IMR-90 (cell line): ENCODE data around the gene SDC1. TPM values are rescaled to one million over a fixed set of nuclear protein-coding genes. Genes with fewer than 3 reads are reported as not detected.

Source experiments
- ATAC-seq: fragments of 200-7000 bp; cut with Tn5 transposase; 2 replicates; pipeline ENCODE4 v1.9.1; 2020; ENCODE audit warnings: low read depth, mild to moderate bottlenecking, moderate library complexity
- BruUV-seq: library from RNA; stranded (reverse); fragments of 400-500 nt; replicated peaks from 2 replicates; lab custom pipeline; 2021; lab: Mats Ljungman, UMichigan
- CTCF ChIA-PET: fragments of 300-600 bp; formaldehyde crosslinking; extraction: SDS; loops from one replicate; lab custom pipeline; 2021; ENCODE audit warnings: antibody characterized with exemption; lab: Yijun Ruan, JAX
- POLR2A ChIA-PET: fragments of 300-600 bp; sonication (Branson Sonifier 250); formaldehyde crosslinking; loops from one replicate; lab custom pipeline; 2022; ENCODE audit warnings: antibody characterized with exemption; ENCODE audit not compliant: unreplicated experiment; lab: Charles Lee
- DNase-seq: peaks from one replicate; pipeline ENCODE4 v3.0.0; 2013
- H2AFZ ChIP-seq: replicated peaks from 2 replicates; pipeline ENCODE3; 2013; ENCODE audit warnings: low read length, mild to moderate bottlenecking; ENCODE audit not compliant: poor library complexity
- H2AK5ac ChIP-seq: 2 replicates; pipeline ENCODE4 v1.6.1; 2013; ENCODE audit warnings: low read depth, low read length, inconsistent platforms
- H2AK9ac ChIP-seq: replicated peaks from 2 replicates; pipeline ENCODE3; 2013; ENCODE audit warnings: mild to moderate bottlenecking, low read depth, low read length, moderate library complexity; ENCODE audit not compliant: poor library complexity
- H2BK120ac ChIP-seq: 2 replicates; pipeline ENCODE4 v1.6.1; 2013; ENCODE audit warnings: low read depth, low read length, inconsistent platforms
- H2BK15ac ChIP-seq: 3 replicates; pipeline ENCODE4 v1.6.1; 2013; ENCODE audit warnings: low read depth, low read length, inconsistent platforms
- H2BK20ac ChIP-seq: 2 replicates; pipeline ENCODE4 v1.6.1; 2013; ENCODE audit warnings: low read depth, mild to moderate bottlenecking, inconsistent platforms, low read length, moderate library complexity
- H2BK5ac ChIP-seq: 2 replicates; pipeline ENCODE4 v1.6.1; 2013; ENCODE audit warnings: mild to moderate bottlenecking, low read depth, low read length, inconsistent platforms; ENCODE audit not compliant: poor library complexity, severe bottlenecking
- H3K14ac ChIP-seq: replicated peaks from 2 replicates; pipeline ENCODE4 v1.6.1; 2013; ENCODE audit warnings: low read depth, low read length, inconsistent platforms
- H3K18ac ChIP-seq: 2 replicates; pipeline ENCODE4 v1.6.1; 2013; ENCODE audit warnings: low read depth, low read length, control low read depth
- H3K23ac ChIP-seq: 2 replicates; pipeline ENCODE4 v1.6.1; 2013; ENCODE audit warnings: low read depth, low read length, inconsistent platforms
- H3K27ac ChIP-seq: 2 replicates; pipeline ENCODE4 v1.5.1; 2013; ENCODE audit warnings: mild to moderate bottlenecking, control low read depth, low read length; ENCODE audit not compliant: insufficient read depth
- H3K27me3 ChIP-seq: 2 replicates; pipeline ENCODE4 v1.6.1; 2013; ENCODE audit warnings: low read length; ENCODE audit not compliant: control insufficient read depth, insufficient read depth
- H3K36me3 ChIP-seq: 2 replicates; pipeline ENCODE4 v1.6.1; 2013; ENCODE audit warnings: low read length, mixed read lengths; ENCODE audit not compliant: control insufficient read depth, insufficient read depth
- H3K4ac ChIP-seq: 2 replicates; pipeline ENCODE4 v1.6.1; 2013; ENCODE audit warnings: low read depth, low read length, inconsistent platforms
- H3K4me1 ChIP-seq: 2 replicates; pipeline ENCODE4 v1.6.1; 2013; ENCODE audit warnings: low read length, mixed read lengths; ENCODE audit not compliant: control insufficient read depth, insufficient read depth
- H3K4me2 ChIP-seq: 2 replicates; pipeline ENCODE4 v1.6.1; 2013; ENCODE audit warnings: low read depth, mild to moderate bottlenecking, control low read depth, low read length, moderate library complexity
- H3K4me3 ChIP-seq: 2 replicates; pipeline ENCODE4 v1.5.1; 2013; ENCODE audit warnings: low read depth, mild to moderate bottlenecking, control low read depth, low read length, moderate library complexity; ENCODE audit not compliant: insufficient read depth
- H3K56ac ChIP-seq: 2 replicates; pipeline ENCODE4 v1.6.1; 2013; ENCODE audit warnings: low read length, inconsistent platforms; ENCODE audit not compliant: insufficient read depth; ENCODE audit errors: extremely low read depth
- H3K79me1 ChIP-seq, 2 experiments: 2 replicates each; pipeline ENCODE4 v1.6.1; 2013; ENCODE audit warnings: low read length in 2 of 2, inconsistent platforms in 1 of 2, low read depth in 1 of 2
- H3K9ac ChIP-seq: 2 replicates; pipeline ENCODE4 v1.6.1; 2013; ENCODE audit warnings: low read depth, low read length, control low read depth
- H3K9me1 ChIP-seq: 2 replicates; pipeline ENCODE4 v1.6.1; 2013; ENCODE audit warnings: low read length, inconsistent platforms; ENCODE audit not compliant: insufficient read depth
- H3K9me3 ChIP-seq: 2 replicates; pipeline ENCODE4 v1.6.1; 2013; ENCODE audit warnings: low read length; ENCODE audit not compliant: control insufficient read depth, insufficient read depth
- H4K20me1 ChIP-seq: 2 replicates; pipeline ENCODE4 v1.6.1; 2013; ENCODE audit warnings: low read length, inconsistent platforms; ENCODE audit not compliant: insufficient read depth
- H4K5ac ChIP-seq: 2 replicates; pipeline ENCODE4 v1.6.1; 2013; ENCODE audit warnings: mild to moderate bottlenecking, low read depth, low read length, control low read depth
- H4K8ac ChIP-seq, 2 experiments: 2 replicates each; pipeline ENCODE4 v1.6.1; 2013; ENCODE audit warnings: low read depth in 2 of 2, low read length in 2 of 2, control low read depth in 1 of 2, inconsistent platforms in 1 of 2
- H4K91ac ChIP-seq: 2 replicates; pipeline ENCODE4 v1.6.1; 2013; ENCODE audit warnings: low read depth, low read length, inconsistent platforms; ENCODE audit not compliant: insufficient read depth
- BHLHE40 ChIP-seq: fragments of 150-350 bp; IDR thresholded peaks from 2 replicates; pipeline ENCODE4 v1.6.1; 2016; ENCODE audit warnings: mild to moderate bottlenecking, low read depth, low read length
- CEBPB ChIP-seq: IDR thresholded peaks from 2 replicates; pipeline ENCODE4 v1.6.1; 2012; ENCODE audit warnings: low read depth, low read length, improper control_type of control experiment
- CHD1 ChIP-seq: IDR thresholded peaks from 2 replicates; pipeline ENCODE4 v1.6.1; 2012; ENCODE audit warnings: low read depth, low read length, improper control_type of control experiment
- ELK1 ChIP-seq: fragments of 150-350 bp; IDR thresholded peaks from 2 replicates; pipeline ENCODE4 v1.6.1; 2016; ENCODE audit warnings: low read depth, mild to moderate bottlenecking, low read length, moderate library complexity, borderline replicate concordance
- FOS ChIP-seq: fragments of 150-350 bp; IDR thresholded peaks from 2 replicates; pipeline ENCODE4 v1.6.1; 2016; ENCODE audit warnings: low read depth, low read length
- MAFK ChIP-seq: IDR thresholded peaks from 2 replicates; pipeline ENCODE4 v1.6.1; 2012; ENCODE audit warnings: low read depth, low read length, improper control_type of control experiment
- MAZ ChIP-seq: IDR thresholded peaks from 2 replicates; pipeline ENCODE4 v1.6.1; 2012; ENCODE audit warnings: low read depth, mild to moderate bottlenecking, low read length, improper control_type of control experiment, moderate library complexity, borderline replicate concordance
- MXI1 ChIP-seq: IDR thresholded peaks from 2 replicates; pipeline ENCODE4 v1.6.1; 2012; ENCODE audit warnings: low read depth, mild to moderate bottlenecking, low read length, moderate library complexity, borderline replicate concordance
- NFE2L2 ChIP-seq: fragments of 150-350 bp; IDR thresholded peaks from 2 replicates; pipeline ENCODE4 v1.6.1; 2016; ENCODE audit warnings: low read depth, mild to moderate bottlenecking, low read length
- POLR2A ChIP-seq: IDR thresholded peaks from 2 replicates; pipeline ENCODE4 v1.6.1; 2012; ENCODE audit warnings: mild to moderate bottlenecking, low read depth, low read length
- RAD21 ChIP-seq: IDR thresholded peaks from 2 replicates; pipeline ENCODE4 v1.6.1; 2012; ENCODE audit warnings: low read length, improper control_type of control experiment
- RCOR1 ChIP-seq: IDR thresholded peaks from 2 replicates; pipeline ENCODE4 v1.6.1; 2012; ENCODE audit warnings: mild to moderate bottlenecking, low read length, improper control_type of control experiment; ENCODE audit not compliant: insufficient replicate concordance
- RFX5 ChIP-seq: IDR thresholded peaks from 2 replicates; pipeline ENCODE4 v1.8.0; 2012; ENCODE audit warnings: low read depth, mild to moderate bottlenecking, low read length, moderate library complexity
- SMC3 ChIP-seq: fragments of 150-350 bp; IDR thresholded peaks from 2 replicates; pipeline ENCODE4 v1.6.1; 2016; ENCODE audit warnings: low read depth, mild to moderate bottlenecking, antibody characterized with exemption, low read length, moderate library complexity
- WGBS, 2 experiments: methylation state at CpG; one replicate each; pipeline versions ENCODE4 v1.1.5 to v1.1.7; 2013; ENCODE audit warnings: missing lambda C conversion rate in 2 of 2; ENCODE audit not compliant: insufficient read length in 1 of 2; ENCODE audit errors: extremely low coverage in 2 of 2; 5-methylcytosine and 5-hydroxymethylcytosine counted together
- dilution Hi-C: fragments of 300-500 bp; cut with HindIII; formaldehyde crosslinking; loops from one replicate; pipeline ENCODE4 v1.14.3; 2018; ENCODE audit warnings: low sequenced_read_pairs; ENCODE audit not compliant: unreplicated experiment
- in situ Hi-C: fragments of 300-500 bp; cut with MboI; formaldehyde crosslinking; loops from 3 replicates; pipeline ENCODE4 v1.14.3; 2019; ENCODE audit warnings: low sequenced_read_pairs, inconsistent platforms, mixed read lengths
- intact Hi-C: fragments of 100-400 bp; cut with micrococcal nuclease; formaldehyde crosslinking; loops from 2 replicates; pipeline ENCODE4 v1.10.0; 2022
- polyA plus RNA-seq, 3 experiments: library from polyadenylated mRNA; depleted of rRNA; stranded (reverse); fragments of >200 nt; gene quantifications; 2 replicates each; pipeline ENCODE4 v1.2.3, GENCODE V29; 2012; ENCODE audit warnings: low replicate concordance in 1 of 3
- total RNA-seq: library from RNA; depleted of rRNA; stranded (reverse); fragments of >200 nt; gene quantifications from 2 replicates; pipeline ENCODE4 v1.2.3, GENCODE V29; 2012
- TF ChIP-seq, protein P1 (sequence below): fragments of 150-350 bp; IDR thresholded peaks from 2 replicates; pipeline ENCODE4 v1.6.1; 2017; ENCODE audit warnings: mild to moderate bottlenecking, antibody characterized with exemption, low read length, low read depth
- TF ChIP-seq, protein P2 (sequence below): conservative IDR thresholded peaks from 2 replicates; pipeline ENCODE4 v1.5.1; 2012; ENCODE audit warnings: mild to moderate bottlenecking, low read depth, low read length, improper control_type of control experiment

The SDC1 gene
- total and polyA plus RNA-seq, 2 of the 4 experiments (the other 2 are of a cell fraction) = 22.0 to 28.3 TPM

DNA sequence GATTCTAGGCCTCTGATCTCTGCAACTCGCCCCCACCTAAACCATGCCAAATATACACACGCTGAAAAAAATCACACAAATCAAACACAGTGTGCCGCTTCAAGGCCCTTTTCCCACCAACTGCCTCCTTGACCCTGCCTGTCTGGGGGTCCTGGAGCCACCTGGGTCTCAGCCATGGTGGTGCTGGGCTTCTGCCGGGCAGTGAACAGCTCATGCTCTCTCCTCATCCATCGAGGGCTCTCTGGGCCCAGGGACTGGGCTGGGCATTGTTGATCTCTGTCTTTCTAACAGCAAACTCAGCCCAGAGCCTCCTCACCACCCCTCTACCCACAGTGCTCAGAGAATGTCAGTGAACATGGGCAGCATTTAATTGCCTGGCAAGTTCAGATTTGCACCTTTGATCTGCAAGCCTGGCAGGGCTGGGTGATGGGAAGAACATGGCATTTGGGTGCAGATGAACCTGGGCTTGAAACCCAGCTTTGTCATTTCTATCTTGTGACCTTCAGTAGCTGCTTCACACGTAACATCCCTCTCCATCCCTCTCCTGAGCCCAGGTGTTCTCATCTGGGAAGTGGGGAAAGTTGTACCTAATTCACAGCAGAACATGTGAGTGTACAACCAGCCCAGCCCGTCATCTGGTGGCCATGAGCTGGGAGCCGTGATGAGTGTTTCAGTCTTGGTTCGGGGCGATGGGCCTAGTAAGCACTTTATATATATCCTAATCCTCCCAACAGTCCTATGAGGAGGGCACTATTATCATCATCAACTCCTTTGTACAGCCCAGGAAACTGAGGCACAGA lies 46.1 kb downstream of the SDC1 start:
- H3K4me2 ChIP-seq = no peak overlapping the region
- H3K27ac ChIP-seq = no peak overlapping the region
- H2AK9ac ChIP-seq = no peak overlapping the region
- H3K27me3 ChIP-seq = no peaks in the 10 kb centered on the region
- H3K36me3 ChIP-seq = no peaks in the 10 kb centered on the region
- no peak overlapping the region for H4K91ac ChIP-seq
- no peak overlapping the region for H3K18ac ChIP-seq
- in situ Hi-C loops (no loop called here), dilution Hi-C loops (no loop called here), intact Hi-C loops (no loop called here)
- no peak overlapping the region for H3K56ac ChIP-seq
- H2AK5ac ChIP-seq = no peak overlapping the region
- WGBS, 2 experiments = 100% methylated on average over 2 of the region's 10 CpGs; no CpG with 5 or more reads in 1 of the 2 experiments
- H3K9me3 ChIP-seq = no peaks in the 10 kb centered on the region
- no peak overlapping the region for H3K14ac ChIP-seq
- ChIA-PET CTCF (no interaction called here), POLR2A (no interaction called here)
- H2AFZ ChIP-seq = no peak overlapping the region
- H3K79me1 ChIP-seq = no peaks in the 10 kb centered on the region
- no peak overlapping the region for H3K4me3 ChIP-seq
- H3K23ac ChIP-seq = no peak overlapping the region
- H4K8ac ChIP-seq = no peak overlapping the region
- no peaks in the 10 kb centered on the region for H4K20me1 ChIP-seq
- H2BK120ac ChIP-seq = no peak overlapping the region
- no peak overlapping the region for H3K9ac ChIP-seq
- TF ChIP-seq, protein P1, sequence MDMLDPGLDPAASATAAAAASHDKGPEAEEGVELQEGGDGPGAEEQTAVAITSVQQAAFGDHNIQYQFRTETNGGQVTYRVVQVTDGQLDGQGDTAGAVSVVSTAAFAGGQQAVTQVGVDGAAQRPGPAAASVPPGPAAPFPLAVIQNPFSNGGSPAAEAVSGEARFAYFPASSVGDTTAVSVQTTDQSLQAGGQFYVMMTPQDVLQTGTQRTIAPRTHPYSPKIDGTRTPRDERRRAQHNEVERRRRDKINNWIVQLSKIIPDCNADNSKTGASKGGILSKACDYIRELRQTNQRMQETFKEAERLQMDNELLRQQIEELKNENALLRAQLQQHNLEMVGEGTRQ = no peak
- TF ChIP-seq BHLHE40 (no peak), POLR2A (no peak), RCOR1 (no peak), FOS (no peak), MXI1 (no peak), RAD21 (no peak), ELK1 (no peak), MAFK (no peak), CEBPB (no peak), SMC3 (no peak), MAZ (no peak), NFE2L2 (no peak), RFX5 (no peak), CHD1 (no peak)
- TF ChIP-seq, protein P2, sequence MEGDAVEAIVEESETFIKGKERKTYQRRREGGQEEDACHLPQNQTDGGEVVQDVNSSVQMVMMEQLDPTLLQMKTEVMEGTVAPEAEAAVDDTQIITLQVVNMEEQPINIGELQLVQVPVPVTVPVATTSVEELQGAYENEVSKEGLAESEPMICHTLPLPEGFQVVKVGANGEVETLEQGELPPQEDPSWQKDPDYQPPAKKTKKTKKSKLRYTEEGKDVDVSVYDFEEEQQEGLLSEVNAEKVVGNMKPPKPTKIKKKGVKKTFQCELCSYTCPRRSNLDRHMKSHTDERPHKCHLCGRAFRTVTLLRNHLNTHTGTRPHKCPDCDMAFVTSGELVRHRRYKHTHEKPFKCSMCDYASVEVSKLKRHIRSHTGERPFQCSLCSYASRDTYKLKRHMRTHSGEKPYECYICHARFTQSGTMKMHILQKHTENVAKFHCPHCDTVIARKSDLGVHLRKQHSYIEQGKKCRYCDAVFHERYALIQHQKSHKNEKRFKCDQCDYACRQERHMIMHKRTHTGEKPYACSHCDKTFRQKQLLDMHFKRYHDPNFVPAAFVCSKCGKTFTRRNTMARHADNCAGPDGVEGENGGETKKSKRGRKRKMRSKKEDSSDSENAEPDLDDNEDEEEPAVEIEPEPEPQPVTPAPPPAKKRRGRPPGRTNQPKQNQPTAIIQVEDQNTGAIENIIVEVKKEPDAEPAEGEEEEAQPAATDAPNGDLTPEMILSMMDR = no peak
- DNase-seq = no peak
- H3K9me1 ChIP-seq = peaks cover 13% of the 10 kb centered on the region
- peaks cover 5% of the 10 kb centered on the region for H3K4me1 ChIP-seq
- H3K4ac ChIP-seq = no peak overlapping the region
- no peak overlapping the region for H2BK20ac ChIP-seq
- H2BK15ac ChIP-seq = no peak overlapping the region
- no TSS peak for BruUV-seq
- H4K5ac ChIP-seq = no peak overlapping the region
- no peak overlapping the region for H2BK5ac ChIP-seq
- ATAC-seq = no peak
